Measurements from ENCODE around the gene DNM2.

- TF ChIP-seq POLR2A (IDR thresholded peaks at IDR 0.05) = no peak
- TF ChIP-seq, protein P1, sequence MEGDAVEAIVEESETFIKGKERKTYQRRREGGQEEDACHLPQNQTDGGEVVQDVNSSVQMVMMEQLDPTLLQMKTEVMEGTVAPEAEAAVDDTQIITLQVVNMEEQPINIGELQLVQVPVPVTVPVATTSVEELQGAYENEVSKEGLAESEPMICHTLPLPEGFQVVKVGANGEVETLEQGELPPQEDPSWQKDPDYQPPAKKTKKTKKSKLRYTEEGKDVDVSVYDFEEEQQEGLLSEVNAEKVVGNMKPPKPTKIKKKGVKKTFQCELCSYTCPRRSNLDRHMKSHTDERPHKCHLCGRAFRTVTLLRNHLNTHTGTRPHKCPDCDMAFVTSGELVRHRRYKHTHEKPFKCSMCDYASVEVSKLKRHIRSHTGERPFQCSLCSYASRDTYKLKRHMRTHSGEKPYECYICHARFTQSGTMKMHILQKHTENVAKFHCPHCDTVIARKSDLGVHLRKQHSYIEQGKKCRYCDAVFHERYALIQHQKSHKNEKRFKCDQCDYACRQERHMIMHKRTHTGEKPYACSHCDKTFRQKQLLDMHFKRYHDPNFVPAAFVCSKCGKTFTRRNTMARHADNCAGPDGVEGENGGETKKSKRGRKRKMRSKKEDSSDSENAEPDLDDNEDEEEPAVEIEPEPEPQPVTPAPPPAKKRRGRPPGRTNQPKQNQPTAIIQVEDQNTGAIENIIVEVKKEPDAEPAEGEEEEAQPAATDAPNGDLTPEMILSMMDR (IDR thresholded peaks at IDR 0.05) = no peak
These were observed 132.8 kb downstream of the DNM2 start for GRCh38 chr19:10850631-10851030.
